ENCODE data around the gene SNRPD3.
"Not testable (repeated sequence)": the region's sequence is repeated elsewhere in the genome, so short reads cannot be mapped to it uniquely, and the experiment has no call there.

The SNRPD3 gene

DNA sequence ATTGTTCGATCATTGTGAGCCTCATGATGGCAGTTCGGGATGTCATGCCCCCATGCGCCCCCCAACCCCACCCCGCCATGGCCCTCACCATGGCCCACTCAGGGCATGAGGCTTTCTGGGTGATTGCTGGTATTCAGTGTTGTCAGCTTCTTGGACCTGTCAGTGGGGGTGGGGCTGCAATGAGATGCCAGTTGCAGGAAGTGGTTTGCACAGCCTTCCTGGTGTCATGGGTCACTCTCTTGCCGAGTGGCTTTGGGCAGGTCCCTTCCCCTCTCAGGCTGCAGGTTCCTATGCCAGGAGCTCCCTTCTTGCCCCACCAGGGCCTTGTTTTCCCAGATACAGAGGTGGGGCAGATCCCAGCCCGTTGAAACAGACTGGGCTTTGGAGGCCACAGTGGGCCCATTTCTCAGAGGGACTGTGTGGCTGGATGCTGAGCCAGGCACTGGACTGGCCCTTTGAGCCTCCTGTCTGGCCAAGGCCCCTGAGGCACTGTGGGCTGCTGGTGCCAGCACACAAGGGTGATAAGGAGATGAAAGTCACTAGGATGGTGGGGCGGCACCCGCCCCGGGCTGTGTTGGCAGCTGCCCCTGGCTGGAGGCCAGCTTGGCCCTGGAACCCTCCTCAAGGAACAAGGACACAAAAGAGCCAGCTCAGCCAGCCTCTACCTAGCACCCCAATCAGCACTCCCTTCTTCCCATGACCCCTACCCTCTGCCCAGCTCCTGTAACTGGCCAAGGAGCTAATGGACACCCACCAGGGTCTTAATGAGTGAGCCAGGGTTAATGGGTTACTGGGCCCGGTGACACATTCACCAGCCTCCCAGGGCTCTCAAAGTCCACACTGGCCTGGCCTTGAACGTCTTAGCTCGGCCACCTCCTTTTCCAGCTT, 45.7 kb downstream of the SNRPD3 start:
- no peak for TF ChIP-seq CTCF (IDR thresholded peaks at IDR 0.05; ENCODE audit: insufficient read depth, missing control alignments)
- no peak for DNase-seq (ENCODE audit: insufficient read length, low spot score)

GRCh38 chr22:24602105-24602749, 46.4 kb downstream of the SNRPD3 start:
- not testable (repeated sequence) for FAIRE-seq; DNase-seq (ENCODE audit: insufficient read length, low spot score)

More for the DNA sequence above, 45.7 kb downstream of the SNRPD3 start:
- no peak for FAIRE-seq

DNA sequence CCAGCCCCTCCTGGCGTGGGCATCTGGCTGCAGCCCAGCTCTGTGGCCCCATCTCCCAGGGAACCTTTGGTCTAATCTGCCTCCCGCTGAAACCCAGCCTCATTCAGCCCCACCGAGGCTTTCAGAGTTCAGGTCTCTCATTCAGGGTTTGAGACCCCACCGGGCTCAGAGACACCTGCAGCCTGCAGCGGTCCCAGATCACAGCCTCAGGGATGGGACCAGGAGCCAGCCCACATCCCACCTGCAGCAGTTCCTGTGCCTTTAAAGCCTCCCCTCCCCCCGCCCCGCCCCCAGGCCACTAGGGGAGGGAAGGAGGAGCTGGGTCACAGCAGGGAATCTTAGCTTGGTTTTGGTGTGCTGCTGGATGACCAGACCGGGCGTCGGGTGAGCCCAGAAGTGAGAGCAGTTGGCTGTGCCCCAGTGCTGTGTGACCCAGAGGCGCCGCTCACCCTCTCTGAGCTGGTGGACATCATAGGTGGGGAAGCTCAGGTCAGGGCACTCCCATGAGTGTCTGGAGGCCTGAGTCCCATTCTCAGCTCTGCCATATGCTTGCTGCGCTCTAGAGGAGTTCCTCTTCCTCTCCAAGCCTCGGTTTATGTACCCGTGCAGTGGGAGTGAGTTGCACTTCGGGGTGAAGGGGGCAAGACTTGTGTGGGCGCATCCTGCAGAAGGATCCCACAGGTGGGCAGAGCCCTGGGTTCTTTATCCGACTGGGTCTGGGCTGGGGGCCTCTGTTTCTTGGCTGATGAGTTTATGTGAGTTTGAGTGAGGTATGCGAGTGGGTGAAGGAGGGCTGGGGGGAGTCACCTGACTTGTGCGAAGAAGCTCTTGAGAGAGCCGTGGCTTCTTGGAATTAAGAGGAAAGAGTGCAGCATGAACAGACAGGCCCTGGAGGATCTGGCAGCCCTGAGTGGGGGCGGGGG, 47.3 kb downstream of the SNRPD3 start, which contains the start of gene GGT1:
TSS of gene GGT1 (plus strand) at position 347 of the 923 bp plus-strand sequence. CDS start 7,889 bp downstream, outside the sequence.
- DNase-seq (ENCODE audit: insufficient read length, low spot score); FAIRE-seq: not testable (repeated sequence)

DNA sequence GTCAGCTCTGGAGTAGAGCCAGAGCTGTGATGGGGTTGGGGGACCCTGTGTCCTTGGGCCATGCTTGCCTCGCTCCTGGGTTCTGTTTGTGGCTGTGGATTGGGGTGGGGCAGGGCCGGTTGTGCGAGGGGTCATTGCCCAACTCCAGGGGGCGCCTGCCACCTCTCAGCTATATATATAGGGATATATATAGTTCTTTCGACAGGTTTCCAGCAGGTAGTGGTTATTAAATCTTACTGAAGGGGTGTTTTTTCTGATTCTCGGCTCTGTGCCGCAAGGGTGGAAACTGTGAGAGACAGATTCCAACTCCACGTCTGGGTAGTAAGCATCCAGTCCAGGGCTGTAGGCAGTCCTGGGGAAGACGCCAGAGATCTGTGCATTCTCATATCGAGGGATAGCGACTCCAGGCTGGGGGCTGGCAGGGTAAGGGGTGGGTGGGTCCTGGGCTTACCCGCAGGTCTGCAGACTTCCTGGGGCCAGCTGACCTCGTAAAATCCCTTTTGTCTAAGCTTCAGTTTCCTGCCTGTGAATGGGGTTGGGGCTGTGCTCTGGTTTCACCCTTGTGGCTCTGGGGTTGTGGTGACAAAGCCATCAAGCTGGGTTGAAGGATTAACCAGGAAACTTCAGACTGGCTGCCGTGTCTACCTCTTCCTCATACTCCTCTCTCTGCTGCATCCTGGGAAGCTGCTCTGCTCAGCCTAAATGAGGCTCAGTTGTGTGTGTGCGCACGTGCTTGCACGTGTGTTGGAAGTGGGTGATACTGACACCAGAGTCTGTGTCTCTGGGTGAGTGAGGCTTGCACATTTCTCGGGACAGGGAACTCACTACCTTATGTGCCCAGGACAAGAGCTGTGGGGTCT, 48.2 kb downstream of the SNRPD3 start:
- FAIRE-seq; DNase-seq (ENCODE audit: insufficient read length, low spot score): not testable (repeated sequence)
- TF ChIP-seq CTCF (IDR thresholded peaks at IDR 0.05; ENCODE audit: insufficient read depth, missing control alignments), result peak; percentile 19

GRCh38 chr22:24606340-24606739, 50.5 kb downstream of the SNRPD3 start:
- not testable (repeated sequence) for FAIRE-seq; DNase-seq (ENCODE audit: insufficient read length, low spot score)

DNA sequence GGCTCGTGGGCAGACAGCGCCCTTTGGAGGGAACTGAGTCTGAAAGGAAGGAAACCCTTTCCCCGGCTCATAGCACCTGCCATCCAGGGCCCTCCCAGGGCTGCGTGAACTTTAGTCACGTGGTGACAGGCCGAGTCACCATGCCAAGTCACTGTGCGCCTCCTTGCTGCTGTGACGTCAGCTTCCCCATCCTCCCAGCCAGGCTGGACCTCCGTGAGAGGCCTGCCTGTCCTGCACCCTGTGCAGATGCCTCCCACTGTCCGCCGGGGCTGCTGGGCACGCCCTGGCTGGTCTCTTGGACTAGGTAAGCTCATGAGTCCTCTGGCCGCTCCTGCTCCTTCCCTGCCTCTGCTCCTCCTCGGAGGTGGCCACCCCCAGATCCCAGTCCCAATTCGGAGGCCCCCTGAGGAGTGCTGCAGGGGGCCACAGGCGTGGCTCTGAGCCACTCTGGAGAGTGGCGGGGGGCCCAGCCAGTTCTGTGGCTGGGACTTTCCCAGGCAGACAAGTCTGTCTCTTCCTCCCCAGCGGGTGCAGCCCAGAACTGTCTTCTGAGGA, 51.7 kb downstream of the SNRPD3 start:
- not testable (repeated sequence) for DNase-seq (ENCODE audit: insufficient read length, low spot score); FAIRE-seq

GRCh38 chr22:24608327-24608726, 52.5 kb downstream of the SNRPD3 start:
- not testable (repeated sequence) for DNase-seq (ENCODE audit: insufficient read length, low spot score); FAIRE-seq

DNA sequence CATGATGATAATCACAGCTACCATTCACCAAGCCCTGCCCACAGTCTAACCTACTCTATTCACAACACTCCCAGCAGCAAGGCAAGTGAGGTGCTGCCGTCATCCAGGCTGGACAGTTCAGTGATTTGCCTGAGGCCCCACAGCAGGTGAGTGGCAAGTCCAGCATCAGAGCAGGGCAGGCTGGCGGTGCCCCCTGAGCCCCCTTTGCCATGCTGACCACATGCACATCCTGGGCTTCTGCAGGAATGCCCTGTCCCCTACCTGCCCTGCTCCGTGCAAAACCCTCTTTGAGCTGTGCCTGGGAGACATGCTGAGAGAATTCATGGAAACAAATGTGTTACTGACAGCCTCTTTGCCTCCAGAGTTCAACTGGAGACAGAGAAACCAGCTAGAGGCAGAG, 54.1 kb downstream of the SNRPD3 start:
- not testable (repeated sequence) for FAIRE-seq; DNase-seq (ENCODE audit: insufficient read length, low spot score)

DNA sequence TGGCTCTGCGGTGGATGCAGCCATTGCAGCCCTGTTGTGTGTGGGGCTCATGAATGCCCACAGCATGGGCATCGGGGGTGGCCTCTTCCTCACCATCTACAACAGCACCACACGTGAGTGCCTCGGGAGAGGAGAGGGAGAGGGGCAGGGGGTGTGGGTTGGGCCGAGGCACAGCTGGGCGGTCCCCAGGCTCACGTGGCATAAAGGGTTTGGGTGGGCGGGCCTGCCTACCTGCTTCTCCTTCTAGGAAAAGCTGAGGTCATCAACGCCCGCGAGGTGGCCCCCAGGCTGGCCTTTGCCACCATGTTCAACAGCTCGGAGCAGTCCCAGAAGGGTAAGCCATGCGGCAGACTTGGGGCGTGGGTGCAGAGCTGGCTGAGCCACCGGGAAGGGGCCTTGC, 59.0 kb downstream of the SNRPD3 start:
- not testable (repeated sequence) for DNase-seq (ENCODE audit: insufficient read length, low spot score); FAIRE-seq

GRCh38 chr22:24621244-24621643, 65.4 kb downstream of the SNRPD3 start:
- not testable (repeated sequence) for DNase-seq (ENCODE audit: insufficient read length, low spot score); FAIRE-seq

DNA sequence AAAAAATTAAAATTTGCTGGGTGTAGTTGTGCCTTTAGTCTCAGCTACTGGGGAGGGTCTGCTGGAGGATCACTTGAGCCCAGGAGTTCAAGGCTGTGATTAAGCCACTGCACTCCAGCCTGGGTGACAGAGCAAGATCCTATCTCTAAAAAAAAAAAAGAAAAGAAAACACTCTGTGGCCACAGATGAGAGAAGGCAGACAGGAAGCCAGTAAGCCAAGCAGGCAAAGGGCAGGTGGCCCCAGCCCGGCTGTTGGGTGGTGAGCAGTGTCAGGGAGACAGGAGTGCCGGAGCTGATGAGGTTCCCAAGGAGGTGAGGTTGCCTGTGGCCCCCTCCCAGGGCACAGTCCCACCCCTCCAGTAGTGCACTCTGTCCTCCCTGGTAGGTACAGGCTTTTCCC, 66.8 kb downstream of the SNRPD3 start:
- FAIRE-seq, result not testable (repeated sequence)
- peak; percentile 1 for DNase-seq (ENCODE audit: insufficient read length, low spot score)

All from D721Med (cell line).